GM10266 (cell line): ENCODE measurements around the gene RNF14.

Source experiments
- DNase-seq: peaks from one replicate; pipeline ENCODE4 v3.0.0; 2012; ENCODE audit errors: extremely low spot score
- CTCF ChIP-seq: IDR thresholded peaks from 2 replicates; pipeline ENCODE4 v1.5.1; 2012; ENCODE audit warnings: mild to moderate bottlenecking, low read depth; ENCODE audit not compliant: control insufficient read depth, insufficient read depth; ENCODE audit errors: missing control alignments

Gene RNF14

GRCh38 chr5:142017832-142018427, 49.0 kb downstream of the RNF14 start:
- peak; percentile 59 for DNase-seq
- TF ChIP-seq CTCF, result no peak

DNA sequence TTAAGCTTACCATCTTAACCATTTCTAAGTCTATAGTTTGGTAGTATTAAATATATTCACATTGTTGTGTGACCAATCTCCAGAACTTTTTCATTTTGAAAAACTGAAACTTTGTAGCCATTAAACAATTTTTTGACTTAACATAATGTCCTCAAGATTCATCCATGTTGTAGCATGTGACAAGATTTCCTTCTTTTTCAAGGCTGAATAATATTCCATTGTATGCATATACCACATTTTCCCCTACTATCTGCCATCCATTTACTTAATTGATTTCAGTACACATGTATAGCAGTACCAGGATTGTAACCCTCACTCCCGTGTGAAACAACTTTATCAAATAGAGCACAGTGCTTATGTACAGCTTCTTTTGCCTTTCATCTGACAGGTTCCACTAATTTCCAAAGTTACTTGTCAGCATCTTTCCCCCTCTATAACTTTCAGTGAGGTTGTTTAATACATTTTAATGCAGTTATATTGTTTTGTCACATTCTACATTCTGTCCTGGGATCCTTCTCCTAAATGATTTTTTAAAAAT, 51.3 kb downstream of the RNF14 start:
- no peak for TF ChIP-seq CTCF
- DNase-seq, result no peak

DNA sequence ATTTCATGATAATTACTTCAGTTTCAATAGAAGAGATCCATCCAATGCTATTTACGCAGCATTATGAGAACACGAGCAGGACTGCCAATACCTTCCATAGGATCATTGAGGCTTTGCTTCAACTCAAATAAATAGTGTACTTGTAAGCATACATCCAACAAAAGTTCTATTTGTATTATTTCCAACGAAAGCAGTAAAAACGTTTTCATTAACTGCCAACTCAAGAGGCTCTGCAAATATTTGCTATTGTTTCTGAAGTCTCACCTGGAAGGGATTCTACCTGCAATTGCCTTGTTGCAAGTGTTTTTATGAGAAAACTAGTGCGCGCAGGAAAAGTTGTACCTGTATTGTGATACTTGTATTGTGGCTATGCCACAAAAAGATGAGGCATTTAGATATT, 54.9 kb downstream of the RNF14 start:
- TF ChIP-seq CTCF, result no peak
- no peak for DNase-seq

DNA sequence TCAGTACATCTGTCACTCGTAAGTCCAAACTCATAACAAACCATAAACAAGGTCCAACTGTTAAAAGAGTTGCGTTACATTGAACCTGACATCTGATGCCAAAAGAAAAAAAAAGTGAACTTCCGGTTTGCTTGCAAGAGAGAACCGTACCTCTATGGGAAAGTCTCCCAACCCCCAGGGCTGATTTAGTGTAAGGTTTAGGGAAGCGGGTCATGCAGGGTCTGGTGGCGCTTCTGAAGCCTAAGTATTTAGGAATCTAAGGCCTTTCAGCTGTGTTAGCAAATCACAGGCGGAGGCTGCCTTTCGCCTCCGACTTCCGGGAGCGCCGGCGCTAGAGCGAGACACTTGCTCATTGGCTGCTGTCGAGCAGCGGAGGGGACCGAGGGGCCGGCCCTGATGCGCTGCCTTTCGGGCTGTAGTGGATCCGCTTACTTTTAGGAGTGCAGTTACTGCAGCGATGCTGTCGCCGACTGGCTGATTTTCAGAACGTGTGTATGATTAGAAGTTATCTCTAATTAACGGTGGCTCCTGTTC, 55.9 kb downstream of the RNF14 start:
- DNase-seq, result peak; percentile 86
- no peak for TF ChIP-seq CTCF

- no peak for DNase-seq
- TF ChIP-seq CTCF, result no peak
These were observed 56.7 kb downstream of the RNF14 start for GRCh38 chr5:142025637-142026036.

GRCh38 chr5:142032150-142032549, 63.2 kb downstream of the RNF14 start:
- no peak for TF ChIP-seq CTCF
- no peak for DNase-seq
